HEK293 (cell line): ENCODE measurements around the gene KAT2B.

Experiments used
- AEBP2 ChIP-seq: fragments of 450-650 bp; formaldehyde crosslinking; IDR thresholded peaks from 2 replicates; pipeline ENCODE4 v1.5.1; 2016; ENCODE audit warnings: missing biosample characterization, missing genetic modification characterization, borderline replicate concordance
- GLIS1 ChIP-seq: fragments of 450-650 bp; formaldehyde crosslinking; IDR thresholded peaks from 2 replicates; pipeline ENCODE4 v1.5.1; 2016; ENCODE audit warnings: missing biosample characterization, missing genetic modification characterization
- GLIS2 ChIP-seq: fragments of 450-650 bp; formaldehyde crosslinking; IDR thresholded peaks from 2 replicates; pipeline ENCODE4 v1.5.1; 2016; ENCODE audit warnings: missing biosample characterization, missing genetic modification characterization
- KLF1 ChIP-seq: fragments of 450-650 bp; formaldehyde crosslinking; IDR thresholded peaks from 2 replicates; pipeline ENCODE4 v1.5.1; 2016; ENCODE audit warnings: missing biosample characterization, missing genetic modification characterization
- PATZ1 ChIP-seq: fragments of 450-650 bp; formaldehyde crosslinking; IDR thresholded peaks from 2 replicates; pipeline ENCODE4 v1.5.1; 2016; ENCODE audit warnings: missing biosample characterization, missing genetic modification characterization
- PRDM10 ChIP-seq: fragments of 450-650 bp; formaldehyde crosslinking; IDR thresholded peaks from 2 replicates; pipeline ENCODE4 v1.5.1; 2016; ENCODE audit warnings: missing biosample characterization, missing genetic modification characterization
- WT1 ChIP-seq: fragments of 450-650 bp; formaldehyde crosslinking; IDR thresholded peaks from 2 replicates; pipeline ENCODE4 v1.5.1; 2016; ENCODE audit warnings: missing biosample characterization, missing genetic modification characterization
- YY1 ChIP-seq: fragments of 450-650 bp; formaldehyde crosslinking; IDR thresholded peaks from 2 replicates; pipeline ENCODE4 v1.5.1; 2018; ENCODE audit warnings: missing biosample characterization, missing genetic modification characterization
- ZBTB21 ChIP-seq: fragments of 450-650 bp; formaldehyde crosslinking; IDR thresholded peaks from 2 replicates; pipeline ENCODE4 v1.5.1; 2017; ENCODE audit warnings: missing biosample characterization, missing genetic modification characterization
- ZFP3 ChIP-seq: fragments of 450-650 bp; formaldehyde crosslinking; IDR thresholded peaks from 2 replicates; pipeline ENCODE4 v1.5.1; 2016; ENCODE audit warnings: low read depth, missing biosample characterization, missing genetic modification characterization
- ZNF280C ChIP-seq: fragments of 450-650 bp; formaldehyde crosslinking; IDR thresholded peaks from 2 replicates; pipeline ENCODE4 v1.5.1; 2016; ENCODE audit warnings: missing biosample characterization, missing genetic modification characterization
- ZNF37A ChIP-seq: fragments of 450-650 bp; IDR thresholded peaks from 2 replicates; pipeline ENCODE4 v1.5.1; 2018; ENCODE audit warnings: missing biosample characterization, missing genetic modification characterization
- ZNF391 ChIP-seq: fragments of 450-650 bp; formaldehyde crosslinking; IDR thresholded peaks from 2 replicates; pipeline ENCODE4 v1.5.1; 2016; ENCODE audit warnings: low read depth, missing biosample characterization, missing genetic modification characterization, borderline replicate concordance
- ZNF510 ChIP-seq: fragments of 450-650 bp; formaldehyde crosslinking; IDR thresholded peaks from 2 replicates; pipeline ENCODE4 v1.5.1; 2018; ENCODE audit warnings: mild to moderate bottlenecking, missing genetic modification characterization, missing biosample characterization; ENCODE audit not compliant: insufficient replicate concordance
- ZNF518A ChIP-seq: fragments of 450-650 bp; formaldehyde crosslinking; conservative IDR thresholded peaks from 2 replicates; pipeline ENCODE4 v1.5.1; 2016; ENCODE audit warnings: low read depth, missing biosample characterization, missing genetic modification characterization
- ZNF521 ChIP-seq: fragments of 450-650 bp; formaldehyde crosslinking; IDR thresholded peaks from 2 replicates; pipeline ENCODE4 v1.5.1; 2017; ENCODE audit warnings: missing biosample characterization, mild to moderate bottlenecking, missing genetic modification characterization
- ZNF548 ChIP-seq: fragments of 450-650 bp; formaldehyde crosslinking; IDR thresholded peaks from 2 replicates; pipeline ENCODE4 v1.5.1; 2016; ENCODE audit warnings: missing biosample characterization, missing genetic modification characterization
- ZNF561 ChIP-seq: fragments of 450-650 bp; IDR thresholded peaks from 2 replicates; pipeline ENCODE4 v1.5.1; 2018; ENCODE audit warnings: missing biosample characterization, missing genetic modification characterization, borderline replicate concordance
- ZNF654 ChIP-seq: fragments of 450-650 bp; formaldehyde crosslinking; IDR thresholded peaks from 2 replicates; pipeline ENCODE4 v1.5.1; 2016; ENCODE audit warnings: low read depth, missing biosample characterization, missing genetic modification characterization
- ZNF76 ChIP-seq: fragments of 450-650 bp; formaldehyde crosslinking; IDR thresholded peaks from 2 replicates; pipeline ENCODE4; 2016; ENCODE audit warnings: low read depth, missing biosample characterization, missing genetic modification characterization, borderline replicate concordance
- ZXDB ChIP-seq: fragments of 450-650 bp; formaldehyde crosslinking; IDR thresholded peaks from 2 replicates; pipeline ENCODE4 v1.5.1; 2016; ENCODE audit warnings: missing biosample characterization, missing genetic modification characterization

KAT2B gene

GRCh38 chr3:20066850-20067617 is 26.8 kb downstream of the KAT2B start (continued):
- no peak for TF ChIP-seq PATZ1
- TF ChIP-seq PRDM10 (tag by site-specific recombination): 0 out of 2 replicates have a peak, but pooled peaks have one; percentile 44
- TF ChIP-seq ZNF654: no peak
- no peak for TF ChIP-seq GLIS2 (tag by site-specific recombination)
- no peak for TF ChIP-seq AEBP2
- TF ChIP-seq ZNF561: peak; percentile 50; the same call in 1 of the 2 replicates
- TF ChIP-seq ZNF521 (tag by site-specific recombination): no peak
- no peak for TF ChIP-seq ZNF510 (tag by site-specific recombination)
- 0 out of 2 replicates have a peak, but pooled peaks have one; percentile 27 for TF ChIP-seq GLIS1 (tag by site-specific recombination)
- TF ChIP-seq ZNF37A (tag by site-specific recombination): no peak
- no peak for TF ChIP-seq KLF1
- TF ChIP-seq ZNF391 (tag by site-specific recombination): no peak
- peak; percentile 50 for TF ChIP-seq ZNF518A (tag by site-specific recombination)
- no peak for TF ChIP-seq ZNF76 (tag by site-specific recombination)
- no peak for TF ChIP-seq ZNF280C (tag by site-specific recombination)
- no peak for TF ChIP-seq ZFP3
- TF ChIP-seq ZXDB (tag by site-specific recombination): no peak
- TF ChIP-seq ZBTB21 (tag by site-specific recombination): no peak
- TF ChIP-seq ZNF548 (tag by site-specific recombination): no peak
- TF ChIP-seq YY1 (tag by site-specific recombination): no peak
- TF ChIP-seq WT1 (tag by site-specific recombination): peak; percentile 66
